HCT116 (cell line): ENCODE results near the gene UBE4A. TPM values are rescaled to one million over a fixed set of nuclear protein-coding genes. Genes with fewer than 3 reads are reported as not detected.

Source experiments
- ATAC-seq: fragments of 200-7000 bp; cut with Tn5 transposase; 2 replicates; pipeline ENCODE4 v1.9.1; 2020; ENCODE audit warnings: mild to moderate bottlenecking, moderate library complexity
- BruUV-seq: library from RNA; stranded (reverse); fragments of 400-500 nt; replicated peaks from 2 replicates; lab custom pipeline; 2021; lab: Mats Ljungman, UMichigan
- CTCF ChIA-PET: fragments of 300-600 bp; sonication (Branson Sonifier 250); formaldehyde crosslinking; loops from one replicate; lab custom pipeline; 2021; ENCODE audit warnings: antibody characterized with exemption; lab: Charles Lee
- POLR2A ChIA-PET: fragments of 300-600, 350-600 bp; sonication (Branson Sonifier 250); formaldehyde crosslinking; loops from one replicate; lab custom pipeline; 2021; ENCODE audit warnings: antibody characterized with exemption; lab: Charles Lee
- RAD21 ChIA-PET, 2 experiments: fragments of 300-600 bp; sonication (Branson Sonifier 250); formaldehyde crosslinking; loops; one replicate each; lab custom pipeline; 2023; ENCODE audit warnings: low total read pairs in 2 of 2; ENCODE audit not compliant: uncharacterized antibody in 2 of 2, unreplicated experiment in 2 of 2, low non-redundant PET in 1 of 2; lab: Charles Lee
- DNase-seq: peaks from one replicate; pipeline ENCODE4 v3.0.0-alpha.2; 2010; ENCODE audit warnings: low read depth, low spot score
- H2AFZ ChIP-seq: fragments of 200-600 bp; shearing (Covaris generic), sonication (generic); 2 replicates; pipeline ENCODE4 v1.6.1; 2017; ENCODE audit warnings: low read depth, mixed run types, mixed read lengths, antibody characterized with exemption, low read length; ENCODE audit not compliant: poor library complexity, severe bottlenecking
- H3K27ac ChIP-seq: 2 replicates; pipeline ENCODE4 v1.5.1; 2012; ENCODE audit warnings: low read depth, low read length
- H3K27me3 ChIP-seq: fragments of 200-600 bp; sonication (generic); 2 replicates; pipeline ENCODE4 v1.6.1; 2016; ENCODE audit warnings: mixed run types, low read length, mixed read lengths; ENCODE audit not compliant: insufficient read depth
- H3K36me3 ChIP-seq, 2 experiments: fragments of 200-500 bp in 1 of 2; fragments of 200-600 bp in 1 of 2; sonication (Bioruptor generic) in 1 of 2; sonication (generic) in 1 of 2; 2 replicates each; pipeline versions ENCODE4 v1.5.1 to v1.6.1; 2014 to 2016; ENCODE audit warnings: low read length in 2 of 2, inconsistent platforms in 1 of 2, mixed read lengths in 1 of 2, mixed run types in 1 of 2; ENCODE audit not compliant: insufficient read depth in 2 of 2, control insufficient read depth in 1 of 2
- H3K4me1 ChIP-seq, 2 experiments: fragments of 200-600 bp in 1 of 2; sonication (generic) in 1 of 2; 2 replicates each; pipeline versions ENCODE4 v1.5.1 to v1.6.1; 2012 to 2017; ENCODE audit warnings: low read length in 2 of 2, inconsistent platforms in 1 of 2, mild to moderate bottlenecking in 1 of 2, mixed read lengths in 1 of 2, mixed run types in 1 of 2, moderate library complexity in 1 of 2; ENCODE audit not compliant: insufficient read depth in 2 of 2, control insufficient read depth in 1 of 2
- H3K4me2 ChIP-seq: fragments of 200-600 bp; sonication (generic); 2 replicates; pipeline ENCODE4 v1.6.1; 2017; ENCODE audit warnings: mixed run types, low read length, mixed read lengths
- H3K4me3 ChIP-seq, 2 experiments: fragments of 200-600 bp in 1 of 2; sonication (generic) in 1 of 2; replicated peaks in 1 of 2; 2 replicates each; pipeline ENCODE4 v1.5.1; 2011 to 2016; ENCODE audit warnings: low read length in 2 of 2, control low read depth in 1 of 2, low read depth in 1 of 2, mild to moderate bottlenecking in 1 of 2, mixed read lengths in 1 of 2, mixed run types in 1 of 2
- H3K79me2 ChIP-seq: fragments of 200-600 bp; sonication (generic); 2 replicates; pipeline ENCODE4 v1.6.1; 2017; ENCODE audit warnings: mild to moderate bottlenecking, mixed run types, low read length, moderate library complexity, mixed read lengths; ENCODE audit not compliant: insufficient read depth
- H3K9ac ChIP-seq: fragments of 200-600 bp; sonication (generic); 2 replicates; pipeline ENCODE4 v1.6.1; 2016; ENCODE audit warnings: low read length, mixed read lengths
- H3K9me2 ChIP-seq: fragments of 200-600 bp; sonication (generic), shearing (Covaris generic); 2 replicates; pipeline ENCODE4 v1.6.1; 2017; ENCODE audit warnings: mixed run types, mild to moderate bottlenecking, moderate library complexity; ENCODE audit not compliant: insufficient read depth
- H3K9me3 ChIP-seq, 2 experiments: fragments of 200-500 bp in 1 of 2; fragments of 200-600 bp in 1 of 2; sonication (Bioruptor generic) in 1 of 2; sonication (generic) in 1 of 2; 2 replicates each; pipeline ENCODE4 v1.6.1; 2014 to 2017; ENCODE audit warnings: low read length in 2 of 2, mixed read lengths in 2 of 2, inconsistent platforms in 1 of 2, low read depth in 1 of 2, mild to moderate bottlenecking in 1 of 2, mixed run types in 1 of 2, moderate library complexity in 1 of 2; ENCODE audit not compliant: control insufficient read depth in 1 of 2, insufficient read depth in 1 of 2
- H4K20me1 ChIP-seq: fragments of 200-600 bp; sonication (generic), shearing (Covaris generic); 2 replicates; pipeline ENCODE4 v1.6.1; 2017; ENCODE audit warnings: mixed run types, mild to moderate bottlenecking, moderate library complexity; ENCODE audit not compliant: insufficient read depth
- CTCF ChIP-seq, 3 experiments: fragments of 200-600 bp in 1 of 3; sonication (generic) in 1 of 3; IDR thresholded peaks in 2 of 3; conservative IDR thresholded peaks in 1 of 3; 2 replicates each; pipeline ENCODE4 v1.5.1; 2012 to 2017; ENCODE audit warnings: low read depth in 2 of 3, low read length in 2 of 3, antibody characterized with exemption in 1 of 3, borderline replicate concordance in 1 of 3, control low read depth in 1 of 3, mild to moderate bottlenecking in 1 of 3, mixed read lengths in 1 of 3, mixed run types in 1 of 3, moderate library complexity in 1 of 3; ENCODE audit not compliant: insufficient read depth in 1 of 3
- EGR1 ChIP-seq: IDR thresholded peaks from 2 replicates; pipeline ENCODE4 v1.6.1; 2012; ENCODE audit warnings: low read depth
- JUND ChIP-seq: IDR thresholded peaks from 2 replicates; pipeline ENCODE4 v1.6.1; 2012
- RAD21 ChIP-seq: IDR thresholded peaks from 2 replicates; pipeline ENCODE4 v1.6.1; 2012; ENCODE audit warnings: low read depth, mild to moderate bottlenecking
- SIN3A ChIP-seq: IDR thresholded peaks from 2 replicates; pipeline ENCODE4 v1.6.1; 2012; ENCODE audit warnings: low read depth
- TCF7L2 ChIP-seq: IDR thresholded peaks from 2 replicates; pipeline ENCODE4 v1.7.0; 2011; ENCODE audit warnings: borderline replicate concordance, inconsistent platforms; ENCODE audit not compliant: insufficient read depth, insufficient read length; ENCODE audit errors: extremely low read depth
- ZBTB33 ChIP-seq: IDR thresholded peaks from 2 replicates; pipeline ENCODE4 v1.6.1; 2011; ENCODE audit warnings: mild to moderate bottlenecking, low read length, moderate library complexity; ENCODE audit not compliant: insufficient replicate concordance; ENCODE audit errors: extremely low read depth
- intact Hi-C: fragments of 100-400 bp; cut with micrococcal nuclease; formaldehyde crosslinking; loops from 2 replicates; pipeline ENCODE4 v1.10.0; 2022
- total RNA-seq: library from RNA; stranded (reverse); gene quantifications from one replicate; pipeline ENCODE4 v1.2.1, GENCODE V29; 2021; ENCODE audit not compliant: unreplicated experiment

The UBE4A gene
- total RNA-seq, 1 experiment from 2014 or later: 49.9 TPM

- Histone ChIP-seq H4K20me1 (no peaks in the 10 kb centered on the region), H3K27ac (no peak overlapping the region), H3K36me3 (no peaks in the 10 kb centered on the region), H3K4me1 (peaks cover 0 to 4% of the 10 kb centered on the region in 2 experiments; a peak in 2 of 4 replicates), H2AFZ (no peak overlapping the region), H3K9me3 (no peaks in the 10 kb centered on the region), H3K4me2 (no peak overlapping the region), H3K79me2 (no peaks in the 10 kb centered on the region), H3K4me3 (no peak overlapping the region), H3K9ac (no peak overlapping the region), H3K9me2 (no peaks in the 10 kb centered on the region), H3K27me3 (no peaks in the 10 kb centered on the region)
- DNase-seq (no peak), ATAC-seq (no peak)
- RAD21 ChIA-PET: no interaction called here
- CTCF ChIA-PET: no interaction called here
- no peak for TF ChIP-seq TCF7L2
- TF ChIP-seq RAD21: no peak
- TF ChIP-seq ZBTB33: no peak
- no peak for TF ChIP-seq SIN3A
- TF ChIP-seq EGR1: no peak
- TF ChIP-seq CTCF (IDR thresholded peaks at IDR 0.05 in 2 of 3, conservative IDR thresholded peaks at IDR 0.05 in 1 of 3; ENCODE audit: borderline replicate concordance in 1 of 3, insufficient read depth in 1 of 3, low read depth in 2 of 3, low read length in 2 of 3): no peak
- no peak for TF ChIP-seq JUND
- no TSS peak for BruUV-seq
- intact Hi-C loops: no loop called here
- POLR2A ChIA-PET: no interaction called here
Observed at GRCh38 chr11:118334745-118335144, 24.7 kb upstream of the UBE4A start.
